Thoracic aorta (tissue), 2 donors: ENCODE data around the gene BET1L. TPM values are rescaled to one million over a fixed set of nuclear protein-coding genes. Genes with fewer than 3 reads are reported as not detected.

ENCODE experiments used
- ATAC-seq: fragments of 150-250 bp; one replicate; pipeline ENCODE4 v1.8.0; 2017; ENCODE audit warnings: low read depth; ENCODE audit not compliant: insufficient number of reproducible peaks, low FRiP score
- DNase-seq: peaks from one replicate; pipeline ENCODE4 v3.0.0-alpha.2; 2020; ENCODE audit warnings: low spot score
- H3K27ac ChIP-seq, 2 donors: fragments of 200-600 bp; sonication (generic); 1 replicate in 1 of 2; 2 replicates in 1 of 2; pipeline ENCODE4 v1.5.1; 2016; ENCODE audit warnings: mild to moderate bottlenecking in 2 of 2, moderate library complexity in 2 of 2
- H3K27me3 ChIP-seq: fragments of 200-600 bp; sonication (generic); replicated peaks from 2 replicates; pipeline ENCODE4 v1.6.0; 2016; ENCODE audit warnings: mild to moderate bottlenecking; ENCODE audit not compliant: insufficient read depth
- H3K36me3 ChIP-seq: fragments of 200-600 bp; sonication (generic); one replicate; pipeline ENCODE4 v1.5.1; 2016
- H3K4me1 ChIP-seq, 2 donors: fragments of 200-600 bp; sonication (generic); 1 replicate in 1 of 2; 2 replicates in 1 of 2; pipeline versions ENCODE4 v1.5.1 to v1.6.0; 2016; ENCODE audit warnings: low read depth in 2 of 2, mild to moderate bottlenecking in 1 of 2; ENCODE audit not compliant: control insufficient read depth in 1 of 2
- H3K4me3 ChIP-seq: fragments of 200-600 bp; sonication (generic); 2 replicates; pipeline ENCODE4 v1.5.1; 2016; ENCODE audit warnings: mild to moderate bottlenecking
- H3K9me3 ChIP-seq: fragments of 200-600 bp; sonication (generic); 2 replicates; pipeline ENCODE4 v1.5.1; 2016
- CTCF ChIP-seq: fragments of 200-600 bp; sonication (generic); IDR thresholded peaks from one replicate; pipeline ENCODE4 v1.5.1; 2019; ENCODE audit warnings: antibody characterized with exemption
- total RNA-seq, 2 donors: library from RNA; depleted of rRNA; stranded (reverse); fragments of >200 nt; gene quantifications; one replicate each; pipeline versions ENCODE4 v1.1.0 to v1.2.3, GENCODE V29; 2016

Gene BET1L
- total RNA-seq, 2 donors from 2014 or later = 38.7 to 42.7 TPM

GRCh38 chr11:205221-206001, 1.8 kb downstream of the BET1L start:
- H3K36me3 ChIP-seq = peaks cover 24% of the 10 kb centered on the region
- no peak for TF ChIP-seq CTCF
- ATAC-seq (no peak), DNase-seq (no peak)
- H3K27ac ChIP-seq = no peak overlapping the region
- no peaks in the 10 kb centered on the region for H3K27me3 ChIP-seq
- H3K4me1 ChIP-seq = peaks cover 25 to 46% of the 10 kb centered on the region in 2 donors
- peak overlapping the region; percentile 98 for H3K4me3 ChIP-seq
- no peaks in the 10 kb centered on the region for H3K9me3 ChIP-seq

GRCh38 chr11:204587-205109, 2.6 kb downstream of the BET1L start:
- H3K27ac ChIP-seq = no peak overlapping the region
- ATAC-seq (no peak), DNase-seq (no peak)
- H3K9me3 ChIP-seq = no peaks in the 10 kb centered on the region
- peaks cover 18 to 39% of the 10 kb centered on the region in 2 donors for H3K4me1 ChIP-seq
- no peaks in the 10 kb centered on the region for H3K27me3 ChIP-seq
- H3K4me3 ChIP-seq = no peak overlapping the region
- H3K36me3 ChIP-seq = peaks cover 22% of the 10 kb centered on the region
- no peak for TF ChIP-seq CTCF

- no peak overlapping the region for H3K27ac ChIP-seq
- peaks cover 22% of the 10 kb centered on the region for H3K36me3 ChIP-seq
- ATAC-seq = no peak
- H3K4me3 ChIP-seq = no peak overlapping the region
- peaks cover 12 to 33% of the 10 kb centered on the region in 2 donors for H3K4me1 ChIP-seq
- no peaks in the 10 kb centered on the region for H3K27me3 ChIP-seq
- no peak for TF ChIP-seq CTCF
- DNase-seq = no peak
- no peaks in the 10 kb centered on the region for H3K9me3 ChIP-seq
Observed at GRCh38 chr11:203945-204586, 3.1 kb downstream of the BET1L start.

- Histone ChIP-seq H3K4me3 (no peak overlapping the region), H3K9me3 (no peaks in the 10 kb centered on the region), H3K27ac (no peak overlapping the region), H3K27me3 (no peaks in the 10 kb centered on the region), H3K4me1 (peaks cover 12 to 32% of the 10 kb centered on the region in 2 donors), H3K36me3 (peaks cover 22% of the 10 kb centered on the region)
- no peak for TF ChIP-seq CTCF
- DNase-seq (no peak), ATAC-seq (no peak)
Observed at GRCh38 chr11:203056-203944, 3.9 kb downstream of the BET1L start.

GRCh38 chr11:202490-202889, 4.7 kb downstream of the BET1L start:
- TF ChIP-seq CTCF = no peak
- Histone ChIP-seq H3K27ac (no peak overlapping the region), H3K9me3 (no peaks in the 10 kb centered on the region), H3K27me3 (no peaks in the 10 kb centered on the region), H3K36me3 (peaks cover 22% of the 10 kb centered on the region), H3K4me3 (no peak overlapping the region), H3K4me1 (peaks cover 12 to 32% of the 10 kb centered on the region in 2 donors)
- no peak for ATAC-seq
- no peak for DNase-seq
